Hepatocyte (in vitro differentiated cells): ENCODE results near the gene DRC7. TPM values are rescaled to one million over a fixed set of nuclear protein-coding genes. Genes with fewer than 3 reads are reported as not detected.

Source experiments
- DNase-seq: peaks from one replicate; pipeline ENCODE4 v3.0.0-alpha.2; 2016; ENCODE audit warnings: low spot score
- H2AFZ ChIP-seq: fragments of 200-600 bp; sonication (generic); 2 replicates; pipeline ENCODE4 v1.6.0; 2016; ENCODE audit warnings: antibody characterized with exemption, mild to moderate bottlenecking
- H3K27ac ChIP-seq: fragments of 200-600 bp; sonication (generic); 2 replicates; pipeline ENCODE4 v1.5.1; 2016; ENCODE audit warnings: mild to moderate bottlenecking
- H3K27me3 ChIP-seq: fragments of 200-600 bp; sonication (generic); 2 replicates; pipeline ENCODE4 v1.6.1; 2016
- H3K36me3 ChIP-seq: fragments of 200-600 bp; sonication (generic); replicated peaks from 2 replicates; pipeline ENCODE4 v1.5.1; 2016; ENCODE audit warnings: low read depth; ENCODE audit not compliant: insufficient read depth
- H3K4me1 ChIP-seq: fragments of 200-600 bp; sonication (generic); 2 replicates; pipeline ENCODE4 v1.5.1; 2016; ENCODE audit warnings: mild to moderate bottlenecking, moderate library complexity; ENCODE audit not compliant: insufficient read depth
- H3K4me2 ChIP-seq: fragments of 200-600 bp; sonication (generic); 2 replicates; pipeline ENCODE4 v1.6.0; 2016
- H3K4me3 ChIP-seq: fragments of 200-600 bp; sonication (generic); 2 replicates; pipeline ENCODE4 v1.5.1; 2016; ENCODE audit warnings: mild to moderate bottlenecking
- H3K79me2 ChIP-seq: fragments of 200-600 bp; sonication (generic); 2 replicates; pipeline ENCODE4 v1.6.0; 2017; ENCODE audit warnings: mild to moderate bottlenecking
- H3K9me2 ChIP-seq: fragments of 200-600 bp; sonication (generic); replicated peaks from 2 replicates; pipeline ENCODE4 v1.6.0; 2017; ENCODE audit warnings: mild to moderate bottlenecking; ENCODE audit not compliant: insufficient read depth
- H3K9me3 ChIP-seq: fragments of 200-600 bp; sonication (generic); 2 replicates; pipeline ENCODE4 v1.5.1; 2016; ENCODE audit warnings: low read depth, mild to moderate bottlenecking
- H4K20me1 ChIP-seq: fragments of 200-600 bp; sonication (generic); 2 replicates; pipeline ENCODE4 v1.6.0; 2016; ENCODE audit warnings: mild to moderate bottlenecking; ENCODE audit not compliant: insufficient read depth, poor library complexity, severe bottlenecking
- CTCF ChIP-seq: fragments of 200-600 bp; sonication (generic); IDR thresholded peaks from 2 replicates; pipeline ENCODE4 v1.5.1; 2016; ENCODE audit warnings: antibody characterized with exemption, mild to moderate bottlenecking; ENCODE audit not compliant: poor library complexity
- EZH2 ChIP-seq: fragments of 200-600 bp; sonication (generic); IDR thresholded peaks from 2 replicates; pipeline ENCODE4 v1.6.1; 2016; ENCODE audit warnings: antibody characterized with exemption, mild to moderate bottlenecking, borderline replicate concordance
- EZH2phosphoT487 ChIP-seq: fragments of 200-600 bp; sonication (generic); IDR thresholded peaks from one replicate; pipeline ENCODE4 v1.6.1; 2018; ENCODE audit warnings: antibody characterized with exemption, mild to moderate bottlenecking, low read depth, moderate library complexity; ENCODE audit not compliant: unreplicated experiment, severe bottlenecking
- WGBS: methylation state at CpG from one replicate; pipeline ENCODE4 v1.1.6; 2016; ENCODE audit warnings: low lambda C conversion rate; ENCODE audit errors: missing lambda C conversion rate; 5-methylcytosine and 5-hydroxymethylcytosine counted together
- polyA plus RNA-seq: library from polyadenylated mRNA; unstranded; fragments of >200 nt; fragmentation: Nextera tagmentation; extraction: Ambion mirVana; gene quantifications from 2 replicates; pipeline ENCODE4 v1.2.1, GENCODE V29; 2016
- total RNA-seq: library from RNA; depleted of rRNA; stranded (reverse); fragments of >200 nt; gene quantifications from 2 replicates; pipeline ENCODE4 v1.2.3, GENCODE V29; 2014

DRC7 gene
- total and polyA plus RNA-seq, 2 experiments from 2014 or later: 0.27 to 0.93 TPM

- Histone ChIP-seq H3K36me3 (no peaks in the 10 kb centered on the region), H2AFZ (no peak overlapping the region), H3K4me1 (no peaks in the 10 kb centered on the region), H3K79me2 (no peaks in the 10 kb centered on the region), H4K20me1 (no peaks in the 10 kb centered on the region), H3K9me2 (no peaks in the 10 kb centered on the region), H3K4me2 (no peak overlapping the region), H3K4me3 (no peak overlapping the region), H3K27me3 (no peaks in the 10 kb centered on the region), H3K9me3 (no peaks in the 10 kb centered on the region), H3K27ac (no peak overlapping the region)
- no peak for DNase-seq
- 82% methylated on average over 14 of the region's 17 CpGs for WGBS
- TF ChIP-seq CTCF (peak; percentile 10), EZH2phosphoT487 (no peak), EZH2 (no peak)
These were observed 26.9 kb upstream of the DRC7 start for GRCh38 chr16:57667526-57668262.

DNA sequence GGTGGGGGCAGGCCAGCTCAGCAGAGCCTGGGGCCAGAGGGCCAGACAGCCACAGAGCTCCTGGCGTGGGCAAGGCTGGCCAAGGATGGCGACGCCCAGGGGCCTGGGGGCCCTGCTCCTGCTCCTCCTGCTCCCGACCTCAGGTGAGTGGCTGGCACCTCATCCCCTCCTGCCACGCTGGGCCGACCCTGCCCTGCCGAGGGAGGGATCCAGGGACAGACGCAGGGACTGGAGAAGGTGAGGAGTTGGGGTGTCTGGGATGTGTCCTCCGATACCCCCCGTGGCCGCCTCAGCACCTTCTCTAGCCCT is 26.4 kb upstream of the DRC7 start, which contains the start of gene ADGRG3:
Gene ADGRG3 (plus strand): TSS at position 44 of the 309 bp plus-strand sequence. CDS start 42 bp downstream, at position 86.
- no peak within 1 kb of the TSS for H3K4me2 ChIP-seq

GRCh38 chr16:57668630-57669475 is 25.8 kb upstream of the DRC7 start:
- no peak for DNase-seq
- WGBS: 96% methylated on average over 19 of the region's 20 CpGs
- Histone ChIP-seq H3K4me2 (no peak overlapping the region), H2AFZ (no peak overlapping the region), H3K9me3 (no peaks in the 10 kb centered on the region), H3K4me3 (no peak overlapping the region), H3K36me3 (no peaks in the 10 kb centered on the region), H4K20me1 (no peaks in the 10 kb centered on the region), H3K4me1 (no peaks in the 10 kb centered on the region), H3K9me2 (no peaks in the 10 kb centered on the region), H3K27ac (no peak overlapping the region), H3K79me2 (no peaks in the 10 kb centered on the region), H3K27me3 (no peaks in the 10 kb centered on the region)
- TF ChIP-seq CTCF (no peak), EZH2phosphoT487 (no peak), EZH2 (no peak)

More for the DNA sequence above, 26.4 kb upstream of the DRC7 start, which contains the start of gene ADGRG3:
- TF ChIP-seq EZH2phosphoT487: no peak
- no peak for TF ChIP-seq CTCF
- no peak for TF ChIP-seq EZH2
- H3K4me1 ChIP-seq: no peaks in the 10 kb centered on the region
- WGBS: 92% methylated on average over 11 of the region's 11 CpGs
- DNase-seq: no peak
- H3K4me3 ChIP-seq: no peak within 1 kb of the TSS
- no peaks in the 10 kb centered on the region for H3K36me3 ChIP-seq
- H4K20me1 ChIP-seq: no peaks in the 10 kb centered on the region
- no peak within 1 kb of the TSS for H2AFZ ChIP-seq
- no peak within 1 kb of the TSS for H3K27ac ChIP-seq
- no peaks in the 10 kb centered on the region for H3K79me2 ChIP-seq
- no peaks in the 10 kb centered on the region for H3K9me2 ChIP-seq
- no peaks in the 10 kb centered on the region for H3K9me3 ChIP-seq
- no peaks in the 10 kb centered on the region for H3K27me3 ChIP-seq
